AG09319 (cell line): ENCODE data around the gene HS1BP3.

ENCODE experiments used
- DNase-seq: peaks from one replicate; pipeline ENCODE4 v3.0.0-alpha.2; 2010; ENCODE audit warnings: low read depth; ENCODE audit errors: extremely low read depth
- TF ChIP-seq, protein P1 (sequence below): IDR thresholded peaks from 2 replicates; pipeline ENCODE4 v1.5.1; 2011; ENCODE audit warnings: low read depth, mild to moderate bottlenecking, inconsistent platforms, low read length, moderate library complexity

Gene HS1BP3

DNA sequence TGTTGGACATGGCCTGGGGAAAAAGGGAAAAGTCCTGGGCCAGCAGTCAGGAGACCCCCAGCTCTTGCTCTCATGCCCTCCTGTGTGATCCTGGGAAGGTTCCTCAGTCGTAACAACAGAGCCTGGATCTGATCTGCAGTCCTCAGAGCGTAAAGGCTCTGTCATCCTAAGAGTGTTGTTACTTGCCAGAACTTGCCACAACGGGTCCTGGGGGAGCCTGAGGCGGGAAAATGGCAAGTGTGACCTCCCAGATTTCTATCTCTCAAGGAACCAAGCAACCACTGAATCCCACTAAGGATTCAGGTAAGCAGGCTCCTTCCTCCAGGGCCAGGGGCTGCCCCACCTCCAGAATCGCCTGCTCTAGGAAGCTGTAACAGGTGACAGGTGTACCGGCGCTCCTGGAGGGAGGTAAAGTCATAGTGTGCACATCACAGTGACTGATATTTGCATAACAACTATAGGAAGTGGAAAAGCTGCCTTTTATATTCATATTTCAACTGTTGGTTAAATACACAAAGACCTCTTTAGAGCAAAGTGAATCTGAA, 18.4 kb downstream of the HS1BP3 start:
- no peak for DNase-seq
- TF ChIP-seq, protein P1, sequence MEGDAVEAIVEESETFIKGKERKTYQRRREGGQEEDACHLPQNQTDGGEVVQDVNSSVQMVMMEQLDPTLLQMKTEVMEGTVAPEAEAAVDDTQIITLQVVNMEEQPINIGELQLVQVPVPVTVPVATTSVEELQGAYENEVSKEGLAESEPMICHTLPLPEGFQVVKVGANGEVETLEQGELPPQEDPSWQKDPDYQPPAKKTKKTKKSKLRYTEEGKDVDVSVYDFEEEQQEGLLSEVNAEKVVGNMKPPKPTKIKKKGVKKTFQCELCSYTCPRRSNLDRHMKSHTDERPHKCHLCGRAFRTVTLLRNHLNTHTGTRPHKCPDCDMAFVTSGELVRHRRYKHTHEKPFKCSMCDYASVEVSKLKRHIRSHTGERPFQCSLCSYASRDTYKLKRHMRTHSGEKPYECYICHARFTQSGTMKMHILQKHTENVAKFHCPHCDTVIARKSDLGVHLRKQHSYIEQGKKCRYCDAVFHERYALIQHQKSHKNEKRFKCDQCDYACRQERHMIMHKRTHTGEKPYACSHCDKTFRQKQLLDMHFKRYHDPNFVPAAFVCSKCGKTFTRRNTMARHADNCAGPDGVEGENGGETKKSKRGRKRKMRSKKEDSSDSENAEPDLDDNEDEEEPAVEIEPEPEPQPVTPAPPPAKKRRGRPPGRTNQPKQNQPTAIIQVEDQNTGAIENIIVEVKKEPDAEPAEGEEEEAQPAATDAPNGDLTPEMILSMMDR = no peak

DNA sequence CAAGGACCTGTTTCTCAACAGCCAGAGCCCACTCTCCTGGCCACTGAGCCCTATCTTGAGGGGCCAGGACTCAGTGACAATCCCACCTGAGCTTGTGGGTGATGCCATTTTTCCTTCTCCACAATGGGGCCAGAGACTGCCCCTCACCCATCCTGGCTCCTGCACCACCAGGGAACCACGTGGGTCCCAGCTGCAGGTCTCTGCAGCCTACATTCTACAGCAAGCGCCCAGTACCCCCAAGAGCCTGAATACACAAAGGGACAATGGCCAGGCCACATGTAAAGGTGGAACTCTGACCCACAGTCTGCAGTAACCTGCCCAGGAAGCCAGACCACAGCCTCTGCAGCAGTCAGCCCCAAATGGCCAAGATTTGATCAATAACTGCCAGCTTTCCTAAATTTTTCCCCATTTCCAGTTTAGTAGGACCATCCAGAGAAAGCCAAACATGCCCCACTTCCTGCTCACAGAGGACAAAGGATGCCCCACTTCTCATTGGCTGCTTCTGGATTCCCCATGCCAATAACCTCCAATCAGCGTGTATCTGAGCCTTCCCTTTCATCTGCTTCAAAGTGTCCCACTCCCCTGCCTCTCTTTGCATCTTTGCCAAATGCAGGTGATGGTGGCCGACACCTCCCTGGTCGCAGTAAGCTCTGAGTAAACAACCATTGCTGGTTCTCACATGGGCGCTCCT, 19.1 kb downstream of the HS1BP3 start:
- TF ChIP-seq, protein P1 = no peak
- no peak for DNase-seq

DNA sequence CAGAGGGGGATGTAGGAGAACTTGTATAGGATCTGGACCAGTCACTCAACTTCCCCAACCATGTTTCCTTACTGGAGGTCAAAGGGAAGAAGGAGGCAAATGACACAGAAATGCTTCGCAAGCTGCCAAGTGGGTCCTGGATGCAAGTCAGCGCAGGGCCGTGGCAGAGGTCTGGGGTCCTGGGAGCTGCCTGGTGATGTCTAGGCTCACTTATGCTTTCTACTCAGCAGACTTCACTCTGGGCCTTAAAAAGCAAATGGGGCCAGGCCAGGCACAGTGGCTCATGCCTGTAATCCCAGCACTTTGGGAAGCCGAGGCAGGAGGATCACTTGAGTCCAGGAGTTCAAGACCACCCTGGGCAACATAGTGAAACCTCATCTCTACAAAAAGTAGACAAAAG, 19.9 kb downstream of the HS1BP3 start:
- TF ChIP-seq, protein P1 = no peak
- no peak for DNase-seq

DNA sequence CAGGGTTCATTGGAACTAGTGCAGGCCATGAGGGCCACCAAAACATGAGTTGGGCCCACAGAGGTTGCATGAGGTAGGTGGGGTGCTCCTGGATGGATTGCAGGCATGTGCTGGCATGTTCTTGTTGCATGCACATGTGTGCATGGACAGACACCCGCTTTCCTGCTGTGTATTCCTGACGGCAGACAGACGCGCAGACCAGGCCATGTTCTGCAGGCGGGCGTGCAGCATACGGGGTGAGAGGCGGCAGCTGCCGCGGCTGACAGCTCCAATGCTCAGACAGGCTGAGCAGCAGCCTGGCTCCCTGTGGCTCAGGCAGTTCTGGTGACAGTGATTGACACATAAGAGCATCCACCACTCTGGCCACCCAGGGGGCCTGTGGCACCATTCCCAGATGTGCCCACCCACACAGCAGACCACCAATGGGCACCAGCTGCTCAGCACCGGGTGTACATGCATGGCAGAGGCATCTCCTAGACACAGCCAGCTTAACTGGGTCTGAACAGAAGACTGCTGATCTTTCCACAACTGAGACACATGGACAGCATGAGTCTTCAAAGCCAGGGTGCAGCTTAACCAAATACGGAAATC, 21.2 kb downstream of the HS1BP3 start:
- DNase-seq = no peak

DNA sequence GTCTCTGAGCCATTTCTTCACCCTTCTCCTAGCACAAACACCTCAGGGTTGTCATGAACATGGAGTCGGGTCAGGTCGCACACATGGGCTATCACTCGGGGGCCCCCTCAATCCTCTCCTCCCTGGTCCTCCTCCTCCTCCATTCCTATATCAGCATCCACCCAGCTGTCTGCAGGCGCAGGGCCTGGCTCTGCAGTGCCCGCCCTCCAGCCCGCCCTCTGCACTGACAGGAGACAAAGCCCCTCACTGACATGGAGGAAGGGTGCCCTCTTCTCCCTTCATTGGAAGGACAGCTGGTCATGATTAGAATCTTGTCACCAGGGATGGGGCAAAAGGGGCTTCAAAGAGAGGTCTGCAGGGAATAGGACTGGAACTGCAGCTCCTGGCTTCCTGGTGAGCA, 21.7 kb downstream of the HS1BP3 start:
- TF ChIP-seq, protein P1 = no peak
- DNase-seq = no peak

More for the DNA sequence above, 21.2 kb downstream of the HS1BP3 start:
- TF ChIP-seq, protein P1 = no peak

DNA sequence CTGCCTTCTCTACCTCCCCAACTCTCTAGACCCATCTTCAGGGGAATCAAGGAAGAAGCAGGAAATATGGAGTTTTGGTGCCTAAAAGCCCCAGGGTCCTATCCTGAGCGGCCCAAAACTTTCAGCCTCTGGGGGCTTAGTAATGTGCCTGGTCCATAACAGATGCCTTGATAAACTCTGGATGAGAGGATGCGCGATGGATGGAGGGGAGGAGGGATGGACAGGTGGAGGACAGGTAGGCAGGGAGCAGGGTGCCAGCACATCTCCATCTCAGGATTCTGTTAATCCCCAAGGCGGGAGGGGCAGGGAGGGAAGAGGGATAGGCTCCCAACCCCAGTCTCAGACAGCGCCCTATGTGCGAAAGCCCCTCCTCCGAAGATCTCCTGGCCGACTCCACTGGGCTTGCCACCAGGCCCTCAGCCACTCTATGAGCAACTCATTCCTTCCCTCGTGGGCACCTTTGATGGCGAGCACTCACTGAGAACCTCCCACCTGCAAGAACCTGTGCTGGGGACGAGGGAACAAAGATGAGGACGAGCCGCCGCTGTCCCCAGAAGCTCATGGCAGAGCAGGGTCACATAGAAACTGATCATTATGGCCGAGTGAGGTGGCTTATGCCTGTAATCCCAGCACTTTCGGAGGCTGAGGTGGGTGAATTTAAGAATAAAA, 23.1 kb downstream of the HS1BP3 start:
- no peak for DNase-seq
- TF ChIP-seq, protein P1 = no peak
